Activated CD4-positive, alpha-beta T cell treated with anti-CD3 and anti-CD28 coated beads, Interleukin-2, Interleukin-6, amounts not matched to agents 100 ng/mL and 50 ng/mL, durations not matched to agents 16 hours and 8 hours (primary cell): ENCODE results near the gene CHST3.

Experiments used
- DNase-seq: peaks from one replicate; pipeline ENCODE4 v3.0.0-alpha.2; 2020

CHST3 gene

DNA sequence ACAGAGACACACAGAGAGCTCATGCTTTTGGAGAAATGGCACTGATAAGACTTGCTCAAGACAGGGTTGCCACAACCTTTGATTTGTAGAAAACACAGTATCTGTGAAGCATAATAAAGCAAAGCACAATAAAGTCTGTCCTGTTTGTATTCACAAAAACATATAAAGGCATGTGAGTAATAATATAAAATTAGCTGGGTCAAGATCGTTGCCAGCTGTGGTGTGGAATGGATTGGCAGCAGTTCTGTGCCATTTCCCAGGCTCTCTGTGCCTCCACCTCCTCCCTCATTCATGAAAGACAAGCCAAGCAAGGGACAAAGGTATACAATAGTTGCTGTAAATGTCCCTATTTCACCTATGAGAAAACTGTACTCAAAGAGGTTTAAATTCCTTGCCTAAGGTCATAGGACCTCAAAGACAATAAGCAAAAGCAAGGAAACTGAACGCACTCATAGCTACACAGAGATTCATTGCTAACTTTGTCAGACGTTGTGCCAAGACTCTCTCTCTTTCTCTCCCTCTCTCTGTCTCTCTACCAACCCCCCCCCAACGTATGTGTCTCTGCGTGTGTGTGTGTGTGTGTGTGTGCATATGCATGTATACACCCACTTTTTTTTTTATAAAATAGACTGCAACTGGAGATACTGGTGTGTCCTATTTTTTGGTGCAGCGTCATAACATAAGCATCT lies 31.8 kb downstream of the CHST3 start:
- no peak for DNase-seq

DNA sequence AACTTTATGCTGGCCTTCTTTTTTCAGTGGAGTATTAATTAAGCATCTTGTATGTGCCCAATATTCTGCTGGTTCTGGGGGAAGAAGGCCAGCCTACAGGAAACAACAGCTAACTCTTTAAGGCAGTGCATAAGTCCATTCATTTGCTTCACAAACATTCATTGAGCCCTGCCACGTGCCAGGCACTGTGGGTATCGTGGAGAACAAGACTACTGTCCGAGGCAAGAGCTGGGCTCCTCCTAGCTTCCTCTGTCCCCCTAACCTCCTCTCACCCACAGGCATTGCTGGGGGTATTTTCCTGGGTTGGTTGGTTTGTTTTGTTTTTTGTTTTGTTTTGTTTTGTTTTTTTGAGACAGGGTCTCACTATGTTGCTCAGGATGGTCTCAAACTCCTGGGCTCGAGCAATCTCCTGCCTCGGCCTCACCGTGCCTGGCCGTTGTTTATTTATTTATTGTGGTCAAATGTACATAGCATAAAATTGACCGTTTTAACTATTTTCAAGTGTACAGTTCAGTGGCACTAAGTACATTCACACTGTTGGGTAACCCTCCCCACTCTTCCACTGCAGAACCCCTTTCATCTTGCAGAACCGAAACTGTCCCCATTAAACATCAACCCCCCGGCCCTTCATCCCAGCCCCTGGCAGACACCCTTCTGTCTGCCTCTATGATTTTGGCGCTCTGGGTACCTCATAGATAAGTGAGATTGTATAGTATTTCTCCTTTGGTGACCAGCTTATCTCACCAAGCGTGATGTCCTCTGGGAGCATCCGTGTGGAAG lies 32.6 kb downstream of the CHST3 start:
- DNase-seq = no peak

DNA sequence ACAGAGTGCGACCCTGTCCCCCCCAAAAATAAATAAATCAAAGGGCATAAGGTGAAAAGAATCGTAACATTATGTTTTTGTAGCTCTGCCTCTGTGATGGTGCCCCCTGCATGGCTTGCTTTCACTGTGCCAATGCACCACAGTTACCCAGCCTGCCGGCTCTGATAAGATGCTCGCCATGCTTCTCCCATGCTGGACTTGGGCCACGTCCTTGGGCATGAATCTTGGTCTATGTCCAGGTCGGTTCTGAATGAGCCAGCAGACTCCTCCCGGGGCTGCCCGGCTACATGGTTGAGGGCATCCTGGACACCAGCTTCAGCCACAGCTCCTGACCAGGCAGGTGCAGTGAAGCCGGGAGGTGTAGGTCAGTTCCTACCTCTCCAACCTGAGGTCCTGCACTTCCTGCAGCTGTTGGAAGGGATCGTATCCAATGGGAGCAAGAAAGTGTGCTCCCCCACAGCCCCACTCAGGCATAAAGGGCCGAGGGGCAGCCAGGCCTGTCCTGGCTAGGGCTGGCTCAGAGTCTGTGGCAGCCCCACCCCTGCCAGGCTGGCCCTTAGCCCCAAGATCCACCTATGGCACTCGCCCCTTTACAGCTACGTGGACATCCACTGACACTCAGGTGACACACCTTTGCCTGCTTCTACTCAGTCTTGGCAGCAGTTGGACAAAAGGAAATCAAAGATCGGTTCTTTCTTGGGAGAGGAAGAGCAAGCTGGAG lies 34.1 kb downstream of the CHST3 start:
- DNase-seq = no peak

DNA sequence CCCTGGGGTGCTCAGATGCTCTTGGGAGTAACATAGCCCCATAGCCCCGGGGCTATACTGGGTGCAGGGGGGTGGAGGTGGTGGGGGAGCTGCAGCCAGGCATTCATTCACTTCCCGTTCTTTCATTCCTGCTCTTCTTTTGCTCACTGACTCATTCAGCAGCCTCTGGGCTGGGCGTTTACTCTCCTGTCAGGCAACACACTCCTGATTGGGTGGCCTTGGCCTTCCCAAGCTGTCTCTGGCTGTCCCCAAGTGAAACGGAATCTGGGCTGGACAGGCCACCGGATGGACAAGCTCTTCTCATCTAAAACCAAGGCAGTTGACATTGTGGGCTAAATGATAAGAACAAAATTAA lies 34.6 kb downstream of the CHST3 start:
- DNase-seq = no peak

DNA sequence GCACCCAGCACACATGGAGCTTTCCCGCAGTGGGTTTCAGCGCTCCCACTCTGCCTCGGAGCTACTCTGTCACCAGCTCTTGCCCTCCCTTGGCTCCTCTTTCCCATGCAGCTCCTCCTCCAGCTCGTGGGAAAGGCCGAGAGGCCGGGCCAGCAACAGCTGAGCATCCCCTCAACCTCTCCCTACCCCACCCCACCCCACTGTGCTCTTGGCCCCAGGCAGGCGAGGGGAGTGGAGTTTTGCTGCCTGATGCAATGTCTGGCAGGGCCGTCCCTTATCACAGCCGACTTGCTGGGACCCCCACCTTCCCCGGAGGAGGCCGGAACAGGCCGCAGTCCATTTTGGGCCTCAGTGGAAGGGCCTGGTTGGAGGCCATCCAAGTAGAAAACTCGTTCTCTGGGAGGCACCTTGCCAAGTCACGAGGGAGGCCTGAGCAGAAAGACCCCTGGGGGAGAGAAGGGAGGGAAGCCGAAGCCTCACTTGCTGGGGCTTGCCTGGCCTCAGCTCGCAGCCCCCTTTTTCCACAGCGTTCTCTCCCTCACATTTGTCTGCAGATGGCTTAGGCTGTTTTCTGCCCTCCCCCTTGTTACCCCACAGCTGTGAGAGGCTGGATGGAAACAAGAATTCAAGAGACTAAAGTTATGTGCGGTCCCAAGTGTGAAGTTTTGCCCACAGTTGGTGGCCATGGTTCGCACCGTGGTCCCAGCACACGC lies 35.3 kb downstream of the CHST3 start:
- DNase-seq = no peak

DNA sequence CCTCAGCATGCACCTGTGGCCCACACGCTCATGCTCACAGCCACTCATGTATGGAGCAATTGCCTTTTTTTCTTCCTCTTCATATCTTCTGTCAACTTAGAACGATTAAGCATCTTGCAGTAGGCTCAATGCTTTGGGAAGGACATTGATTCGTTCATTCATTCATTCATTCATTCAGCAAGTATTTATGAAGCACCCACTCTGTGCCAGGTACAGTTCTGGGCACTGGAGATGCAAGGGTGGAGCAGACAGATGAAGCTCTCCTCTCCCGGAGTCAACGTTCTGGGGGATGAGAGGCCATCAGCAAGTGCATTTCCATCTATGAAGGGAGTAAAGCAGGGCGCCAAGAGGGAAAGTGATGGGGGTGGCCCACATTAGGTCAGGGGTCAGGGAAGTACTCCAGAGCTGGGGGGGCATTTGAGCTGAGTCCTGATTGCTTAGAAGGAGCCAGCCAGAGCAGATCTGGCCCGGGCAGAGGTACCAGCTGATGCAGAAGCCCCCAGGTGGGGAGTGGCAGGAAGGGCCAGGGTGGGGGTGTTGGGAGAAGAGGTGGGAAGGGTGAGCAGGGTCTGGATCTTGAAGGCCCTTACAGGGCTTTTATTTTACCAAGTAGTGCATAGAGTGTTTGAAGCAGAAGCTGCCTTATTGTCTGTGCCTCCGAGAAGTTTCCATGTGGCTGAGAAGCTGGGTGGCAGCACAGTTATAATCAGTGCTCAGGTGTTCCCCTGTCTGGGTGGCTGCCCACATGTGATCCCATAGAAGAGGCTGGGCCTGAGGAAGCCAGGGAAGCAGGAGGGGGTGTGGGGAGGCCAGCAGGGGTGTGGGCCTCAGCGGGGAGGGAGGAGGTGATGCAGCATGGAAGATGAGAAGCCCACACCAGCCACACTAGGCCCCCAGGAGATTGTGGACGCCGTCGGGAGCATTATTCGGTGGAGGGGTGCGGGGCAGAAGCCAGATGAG lies 36.2 kb downstream of the CHST3 start:
- no peak for DNase-seq

DNA sequence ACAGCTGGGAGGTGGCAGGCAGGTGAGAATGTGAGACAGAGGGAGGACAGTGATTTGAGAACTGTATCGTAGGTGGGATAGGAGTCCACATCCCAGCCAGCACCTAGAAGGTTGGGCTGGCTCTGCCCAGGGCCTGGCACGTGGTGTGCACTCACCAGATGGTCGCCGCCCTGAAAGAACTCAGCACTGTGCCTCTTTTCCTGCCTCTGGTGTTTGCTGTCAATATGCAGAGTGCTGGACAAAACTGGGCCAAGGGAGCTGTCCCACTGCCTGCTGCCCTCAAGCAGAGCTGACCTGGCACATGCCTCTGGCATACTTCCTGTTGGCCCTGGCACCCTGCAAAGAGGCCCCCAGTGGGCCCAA lies 36.8 kb downstream of the CHST3 start:
- no peak for DNase-seq

DNA sequence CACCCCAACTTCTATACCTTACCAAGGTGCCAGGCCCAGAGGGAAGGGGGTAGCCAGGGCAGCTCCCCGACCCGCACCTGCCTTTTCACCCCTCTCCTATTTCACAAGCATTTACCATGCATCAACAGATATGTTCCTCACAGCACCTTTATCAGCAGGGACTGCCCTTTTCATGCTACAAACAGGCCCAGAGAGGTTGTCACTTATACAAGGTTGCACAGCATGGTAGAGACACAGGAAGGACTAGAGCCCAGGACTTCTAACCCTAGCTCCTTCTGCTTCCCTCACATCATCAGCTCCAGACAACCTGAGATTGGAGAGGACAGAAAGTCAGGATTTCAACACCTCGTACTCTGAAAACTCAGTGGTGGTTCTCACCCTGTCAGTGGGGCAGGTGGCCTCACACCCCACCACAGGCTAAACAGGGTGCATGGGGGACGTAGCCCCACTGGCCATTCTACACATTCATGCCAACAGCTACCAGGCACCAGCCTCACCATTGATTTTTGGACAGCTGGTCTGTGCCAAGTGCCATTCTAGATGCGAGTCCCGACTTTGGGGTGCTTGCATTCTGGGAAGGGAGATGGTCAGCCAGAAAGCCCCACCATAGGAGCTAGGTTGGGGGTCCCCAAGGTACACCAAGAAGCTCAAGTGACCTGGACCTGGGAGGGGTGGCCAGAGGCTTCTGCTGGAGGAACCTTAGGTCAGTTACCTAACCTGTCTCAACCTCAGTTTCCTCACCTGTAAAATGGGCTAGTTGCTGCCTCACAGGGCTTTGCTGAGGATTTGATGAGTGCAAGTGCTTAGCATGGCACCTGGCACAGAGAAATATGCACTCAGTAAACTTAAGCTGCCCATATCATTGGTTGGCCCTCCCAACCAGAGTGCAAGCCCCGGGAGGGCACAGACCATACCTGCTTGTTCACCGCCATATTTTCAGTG lies 38.4 kb downstream of the CHST3 start:
- DNase-seq = no peak

DNA sequence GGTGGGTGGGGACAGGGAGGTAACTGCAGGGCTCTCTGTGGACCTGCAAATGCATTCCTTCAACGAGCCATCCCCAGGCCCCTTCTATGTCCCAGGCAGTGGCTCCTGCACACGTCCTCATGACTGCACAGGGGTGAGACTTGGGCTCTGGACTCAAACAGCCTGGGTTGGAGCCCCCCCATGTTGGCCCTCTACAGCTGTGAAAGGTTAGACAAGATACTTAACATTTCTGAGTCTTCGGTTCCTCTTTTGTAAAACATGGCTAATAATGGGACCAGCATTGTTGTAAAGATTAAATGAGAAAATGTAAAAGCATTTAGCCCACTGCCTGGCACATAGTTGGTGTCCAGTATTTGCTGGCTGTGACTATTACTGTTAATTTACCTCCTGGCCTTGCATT lies 41.8 kb downstream of the CHST3 start:
- no peak for DNase-seq

DNA sequence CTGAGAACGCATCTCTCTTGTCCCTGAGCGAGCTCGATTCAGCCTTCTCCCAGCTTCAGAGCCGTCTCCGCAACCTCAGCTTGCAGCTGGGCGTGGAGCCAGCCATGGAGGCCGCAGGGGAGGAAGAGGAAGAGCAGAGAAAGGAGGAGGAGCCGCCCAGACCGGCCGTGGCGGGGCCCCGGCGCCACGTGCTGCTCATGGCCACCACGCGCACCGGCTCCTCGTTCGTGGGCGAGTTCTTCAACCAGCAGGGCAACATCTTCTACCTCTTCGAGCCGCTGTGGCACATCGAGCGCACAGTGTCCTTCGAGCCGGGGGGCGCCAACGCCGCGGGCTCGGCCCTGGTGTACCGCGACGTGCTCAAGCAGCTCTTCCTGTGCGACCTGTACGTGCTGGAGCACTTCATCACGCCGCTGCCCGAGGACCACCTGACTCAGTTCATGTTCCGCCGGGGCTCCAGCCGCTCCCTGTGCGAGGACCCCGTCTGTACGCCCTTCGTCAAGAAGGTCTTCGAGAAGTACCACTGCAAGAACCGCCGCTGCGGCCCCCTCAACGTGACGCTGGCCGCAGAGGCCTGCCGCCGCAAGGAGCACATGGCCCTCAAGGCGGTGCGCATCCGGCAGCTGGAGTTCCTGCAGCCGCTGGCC lies 43.2 kb downstream of the CHST3 start:
- DNase-seq = no peak

DNA sequence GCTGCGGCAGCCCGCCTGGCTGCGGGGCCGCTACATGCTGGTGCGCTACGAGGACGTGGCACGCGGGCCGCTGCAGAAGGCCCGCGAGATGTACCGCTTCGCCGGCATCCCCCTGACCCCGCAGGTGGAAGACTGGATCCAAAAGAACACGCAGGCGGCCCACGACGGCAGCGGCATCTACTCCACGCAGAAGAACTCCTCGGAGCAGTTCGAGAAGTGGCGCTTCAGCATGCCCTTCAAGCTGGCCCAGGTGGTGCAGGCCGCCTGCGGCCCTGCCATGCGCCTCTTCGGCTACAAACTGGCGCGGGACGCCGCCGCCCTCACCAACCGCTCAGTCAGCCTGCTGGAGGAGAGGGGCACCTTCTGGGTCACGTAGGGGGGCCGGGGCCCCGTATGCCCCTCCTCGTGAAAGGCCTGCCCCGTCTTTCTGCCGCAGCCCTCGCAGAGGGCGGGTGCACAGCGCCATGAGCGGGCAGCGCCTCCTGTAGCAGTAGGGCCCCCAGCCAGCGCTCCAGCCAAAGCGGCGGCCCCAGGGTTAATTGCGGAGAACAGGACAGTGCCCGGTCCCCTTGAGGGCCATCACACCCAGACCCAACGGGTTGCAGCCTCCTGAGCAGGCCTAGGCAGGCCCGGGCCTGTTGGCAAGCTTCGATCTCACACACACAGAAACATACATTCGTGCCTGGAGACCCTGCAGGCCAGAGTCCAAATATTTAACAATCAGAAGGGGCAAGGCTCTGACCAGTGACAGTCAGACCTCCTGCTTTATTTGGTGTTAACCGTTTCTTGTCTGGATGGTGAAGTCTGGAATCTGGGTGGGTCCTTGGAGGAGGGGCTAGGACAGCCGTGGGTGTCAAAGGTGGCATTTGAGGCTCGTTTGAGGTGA lies 44.1 kb downstream of the CHST3 start:
- no peak for DNase-seq

DNA sequence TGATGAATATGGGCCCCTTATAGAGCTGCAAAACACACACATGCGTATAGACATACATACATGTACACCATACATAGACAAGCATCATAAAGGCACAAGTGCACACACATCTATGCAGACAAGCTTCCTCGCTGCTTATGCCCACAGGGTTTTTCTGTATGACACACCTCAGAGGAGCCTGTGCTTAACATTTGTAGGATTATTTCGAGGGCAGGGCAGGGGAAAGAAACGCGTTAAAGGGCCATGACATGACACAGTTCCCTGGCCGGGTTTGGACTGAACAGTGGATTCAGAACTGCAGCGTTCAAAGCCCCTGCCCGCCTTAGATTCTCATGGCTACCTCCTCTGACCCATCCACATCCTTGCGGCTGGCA lies 44.8 kb downstream of the CHST3 start:
- DNase-seq = no peak

DNA sequence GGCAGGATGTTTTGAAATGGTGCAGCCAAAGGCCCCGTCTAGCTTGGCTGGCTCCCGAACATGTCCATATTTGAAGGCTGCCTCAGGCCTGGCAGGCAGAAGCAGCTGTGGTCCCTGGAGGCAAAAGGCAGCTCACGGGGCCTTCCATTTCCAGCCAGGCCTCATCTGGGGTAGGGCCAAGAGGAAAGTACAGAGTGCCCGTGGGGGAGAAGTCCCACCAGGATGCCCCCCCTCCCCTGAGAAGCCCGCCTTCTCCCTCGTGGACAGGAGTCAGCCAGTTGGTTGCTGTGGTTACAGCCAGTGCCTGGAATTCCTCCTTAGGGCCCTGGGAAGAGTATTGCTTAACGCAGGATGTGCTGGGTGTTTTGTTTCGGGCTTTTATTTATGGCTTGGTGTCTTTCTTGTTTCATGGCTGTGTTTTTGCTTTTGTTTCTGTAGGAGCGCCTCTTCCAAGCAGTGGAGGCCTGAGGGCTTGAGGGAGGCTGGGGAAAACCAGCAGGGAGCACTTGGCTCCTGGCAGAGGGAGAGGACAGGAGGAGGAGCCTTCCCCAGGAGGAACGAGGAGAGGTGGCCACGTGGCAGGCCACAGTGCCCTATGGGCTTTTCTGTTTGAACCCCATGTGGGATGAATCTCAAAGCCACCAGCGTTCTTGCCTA lies 45.4 kb downstream of the CHST3 start:
- DNase-seq = no peak

DNA sequence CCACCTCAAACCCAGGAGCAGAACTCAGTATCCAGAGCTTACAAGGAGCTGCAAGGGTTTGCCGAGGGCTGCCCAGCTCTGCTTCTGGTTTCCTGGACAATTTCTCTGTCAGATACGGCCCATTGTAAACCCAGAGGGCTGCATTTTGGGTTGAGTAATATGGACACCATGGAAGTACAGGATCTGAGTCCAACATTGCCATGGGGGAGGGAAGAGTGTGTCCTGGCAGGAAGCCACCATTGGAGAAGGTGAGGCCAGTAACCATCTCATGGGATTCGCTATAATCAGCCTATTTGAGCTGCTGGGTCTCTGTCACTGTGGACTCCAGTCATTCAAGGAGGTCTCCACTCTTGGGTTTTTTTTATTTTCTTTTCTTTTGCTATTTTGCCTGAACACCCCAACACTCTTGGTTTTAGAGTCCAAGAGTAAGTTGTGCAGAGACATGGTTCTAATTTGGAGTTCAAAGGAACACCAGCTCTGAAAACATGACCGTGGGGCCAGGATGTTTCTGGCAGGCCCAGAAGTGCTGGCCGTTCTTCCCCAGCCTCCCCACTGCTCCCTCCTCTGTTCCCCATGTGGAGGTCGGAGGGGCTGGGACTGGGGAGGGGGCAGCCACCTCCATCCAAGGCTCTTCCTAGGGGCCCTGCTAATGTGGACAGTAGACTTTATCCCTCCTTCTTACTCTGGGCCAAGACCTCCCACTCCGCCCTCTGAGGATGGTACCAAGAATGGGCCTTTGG lies 46.2 kb downstream of the CHST3 start:
- DNase-seq = no peak

DNA sequence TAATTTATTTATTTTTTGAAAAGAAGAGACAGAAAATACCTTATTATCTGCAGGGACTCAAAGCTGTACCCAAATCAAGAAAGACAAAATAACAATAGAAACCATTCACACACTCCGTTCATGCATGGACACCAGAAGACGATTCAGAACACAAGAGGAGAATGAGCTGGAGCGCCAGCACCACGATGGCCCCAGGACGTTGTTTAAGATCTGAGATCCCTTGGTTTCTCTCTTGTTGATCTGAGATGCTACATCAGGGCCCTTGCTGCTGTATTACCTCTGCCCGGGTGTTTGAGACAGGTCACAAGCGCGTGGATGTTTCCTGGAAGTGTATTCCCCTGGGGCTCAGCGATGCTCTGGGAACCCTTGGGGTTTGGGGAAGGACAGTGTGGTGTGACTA lies 46.8 kb downstream of the CHST3 start:
- no peak for DNase-seq

DNA sequence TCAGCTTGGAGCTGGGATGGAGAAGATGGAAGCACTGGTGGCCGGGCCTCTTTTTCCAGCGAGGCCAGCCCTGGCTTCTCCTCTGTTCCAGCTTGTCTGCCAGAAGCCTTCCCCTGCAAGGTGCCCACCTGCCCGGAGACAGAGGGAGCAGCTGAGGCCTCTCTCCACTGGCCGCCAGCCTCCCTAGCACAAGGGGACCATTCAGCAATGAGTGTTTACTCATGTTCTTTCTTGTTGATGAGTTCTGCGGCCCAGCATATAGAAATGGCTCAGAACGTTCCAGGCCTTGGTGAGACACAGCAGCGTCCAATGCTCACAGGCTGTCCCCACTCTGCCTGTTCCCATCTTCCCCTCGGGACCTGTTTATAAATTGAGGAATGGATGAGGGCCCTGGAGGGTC lies 47.3 kb downstream of the CHST3 start:
- no peak for DNase-seq

DNA sequence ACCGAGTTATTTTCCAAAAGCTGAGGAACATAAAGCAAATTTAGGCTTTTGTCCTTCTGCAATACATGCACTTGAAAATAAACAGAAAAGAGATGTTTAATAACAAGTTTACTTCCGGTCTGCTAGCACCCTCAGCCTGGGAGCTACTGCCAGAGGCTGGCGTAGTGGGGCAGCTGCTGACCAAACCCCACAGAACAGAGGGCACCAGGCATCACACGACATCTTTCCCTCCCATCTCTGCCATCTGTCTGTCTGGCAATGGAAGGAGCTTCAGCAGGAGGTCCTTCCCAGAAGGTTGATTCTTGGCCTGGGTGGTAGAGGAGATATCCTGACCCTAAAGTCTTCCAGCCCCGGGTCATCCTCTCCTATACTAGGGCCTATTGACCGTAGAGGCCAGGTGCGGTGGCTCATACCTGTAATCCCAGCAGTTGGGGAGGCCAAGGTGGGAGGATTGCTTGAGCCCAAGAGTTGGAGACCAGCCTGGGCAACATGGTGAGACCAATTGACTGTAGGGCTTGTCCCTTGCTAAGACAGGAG lies 47.8 kb downstream of the CHST3 start:
- DNase-seq = no peak

DNA sequence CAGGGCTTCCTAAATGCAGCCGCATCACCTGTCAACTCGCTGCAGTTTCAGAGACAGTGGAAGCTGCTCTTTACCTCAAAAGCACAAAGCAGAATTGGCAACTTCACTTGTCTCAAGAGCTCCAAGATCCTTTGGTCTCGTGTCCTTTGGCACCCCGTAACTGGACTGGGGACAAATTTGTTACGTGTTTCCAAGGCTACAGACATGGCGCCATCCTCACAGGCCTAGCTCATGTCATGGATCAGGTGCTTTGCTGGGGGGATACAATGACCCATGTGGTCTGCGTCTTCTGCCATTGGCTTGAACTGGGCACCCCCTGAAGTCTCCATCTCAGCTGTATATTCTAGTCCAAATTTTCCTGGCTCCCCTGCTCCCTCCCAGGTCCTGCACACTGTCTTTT lies 48.6 kb downstream of the CHST3 start:
- no peak for DNase-seq
